ENCODE results near the gene LIPC. TPM values are rescaled to one million over a fixed set of nuclear protein-coding genes. Genes with fewer than 3 reads are reported as not detected.

Gene LIPC
- total RNA-seq, 1 experiment from 2014 or later = not detected

- CTCF ChIA-PET = interaction anchor here (0.6 kb wide), 1 partner anchor 392 kb away, joined by 3 read pairs; no protein-coding TSS in a partner anchor
- POLR2A ChIA-PET = interaction anchor here (0.9 kb wide), 1 partner anchor 185 kb away, joined by 3 read pairs; the partner anchor contains the start of gene MINDY2
- Mint-ChIP-seq H3K4me3 (ENCODE audit: unreplicated experiment) (no peak overlapping the region), H3K9me3 (ENCODE audit: unreplicated experiment) (peaks cover 26% of the 10 kb centered on the region), H3K36me3 (ENCODE audit: insufficient read depth, unreplicated experiment) (peaks cover 2% of the 10 kb centered on the region), H3K27me3 (ENCODE audit: insufficient read depth, unreplicated experiment) (no peaks in the 10 kb centered on the region), H3K27ac (ENCODE audit: low read depth, unreplicated experiment) (no peak overlapping the region), H3K4me1 (ENCODE audit: insufficient read depth, unreplicated experiment) (no peaks in the 10 kb centered on the region)
- no peak for DNase-seq (ENCODE audit: unreplicated experiment)
- intact Hi-C loops (cut with micrococcal nuclease) = no loop called here
- TF ChIP-seq CTCF (IDR thresholded peaks at IDR 0.05; ENCODE audit: unreplicated experiment) = no peak
- no TSS peak for BruUV-seq (replicated peaks)
Measured at GRCh38 chr15:58585693-58586443, 154.1 kb downstream of the LIPC start.

GRCh38 chr15:58587486-58587885 is 155.7 kb downstream of the LIPC start:
- ChIA-PET CTCF (no interaction called here), POLR2A (no interaction called here)
- no peak for TF ChIP-seq CTCF (IDR thresholded peaks at IDR 0.05; ENCODE audit: unreplicated experiment)
- Mint-ChIP-seq H3K4me1 (ENCODE audit: insufficient read depth, unreplicated experiment) (no peaks in the 10 kb centered on the region), H3K27ac (ENCODE audit: low read depth, unreplicated experiment) (no peak overlapping the region), H3K9me3 (ENCODE audit: unreplicated experiment) (peaks cover 18% of the 10 kb centered on the region), H3K4me3 (ENCODE audit: unreplicated experiment) (no peak overlapping the region), H3K27me3 (ENCODE audit: insufficient read depth, unreplicated experiment) (no peaks in the 10 kb centered on the region), H3K36me3 (ENCODE audit: insufficient read depth, unreplicated experiment) (peaks cover 10% of the 10 kb centered on the region)
- intact Hi-C loops (cut with micrococcal nuclease) = no loop called here
- BruUV-seq (replicated peaks) = no TSS peak
- DNase-seq (ENCODE audit: unreplicated experiment) = no peak

GRCh38 chr15:58588096-58588495 is 156.3 kb downstream of the LIPC start:
- no TSS peak for BruUV-seq (replicated peaks)
- intact Hi-C loops (cut with micrococcal nuclease) = no loop called here
- peaks cover 11% of the 10 kb centered on the region for H3K36me3 Mint-ChIP-seq (ENCODE audit: insufficient read depth, unreplicated experiment)
- H3K27ac Mint-ChIP-seq (ENCODE audit: low read depth, unreplicated experiment) = no peak overlapping the region
- DNase-seq (ENCODE audit: unreplicated experiment) = no peak
- peaks cover 17% of the 10 kb centered on the region for H3K9me3 Mint-ChIP-seq (ENCODE audit: unreplicated experiment)
- H3K4me3 Mint-ChIP-seq (ENCODE audit: unreplicated experiment) = no peak overlapping the region
- H3K4me1 Mint-ChIP-seq (ENCODE audit: insufficient read depth, unreplicated experiment) = no peaks in the 10 kb centered on the region
- ChIA-PET POLR2A (interaction anchor here (1.0 to 1.8 kb wide), 2 partner anchors 11 to 17 kb away, joined by 3 to 4 read pairs; no protein-coding TSS in a partner anchor), CTCF (interaction anchor here (0.6 kb wide), 1 partner anchor 11 kb away, joined by 5 read pairs; no protein-coding TSS in a partner anchor)
- no peaks in the 10 kb centered on the region for H3K27me3 Mint-ChIP-seq (ENCODE audit: insufficient read depth, unreplicated experiment)
- TF ChIP-seq CTCF (IDR thresholded peaks at IDR 0.05; ENCODE audit: unreplicated experiment) = no peak

- H3K4me3 Mint-ChIP-seq (ENCODE audit: unreplicated experiment) = no peak overlapping the region
- CTCF ChIA-PET = no interaction called here
Measured at GRCh38 chr15:58589047-58589446, 157.3 kb downstream of the LIPC start.

More at GRCh38 chr15:58589047-58589446, 157.3 kb downstream of the LIPC start:
- no peak for DNase-seq (ENCODE audit: unreplicated experiment)
- no peak for TF ChIP-seq CTCF (IDR thresholded peaks at IDR 0.05; ENCODE audit: unreplicated experiment)
- intact Hi-C loops (cut with micrococcal nuclease) = no loop called here
- Mint-ChIP-seq H3K36me3 (ENCODE audit: insufficient read depth, unreplicated experiment) (peaks cover 18% of the 10 kb centered on the region), H3K27me3 (ENCODE audit: insufficient read depth, unreplicated experiment) (no peaks in the 10 kb centered on the region), H3K4me1 (ENCODE audit: insufficient read depth, unreplicated experiment) (no peaks in the 10 kb centered on the region), H3K27ac (ENCODE audit: low read depth, unreplicated experiment) (no peak overlapping the region), H3K9me3 (ENCODE audit: unreplicated experiment) (peaks cover 8% of the 10 kb centered on the region)
- no TSS peak for BruUV-seq (replicated peaks)
- POLR2A ChIA-PET = interaction anchor here (0.6 to 1.8 kb wide), 5 partner anchors 10 to 660 kb away, joined by 3 to 7 read pairs (median 3); no protein-coding TSS in a partner anchor

Data from MCF 10A (cell line).